Stimulated activated naive B cell treated with anti-CD40 and anti-IgM and Interleukin-4, amounts not matched to agents 10 μg/mL and 1 μg/mL and 100 μg/mL, for 72 hours (primary cell): ENCODE data around the gene CCDC81.
"Not testable (repeated sequence)": the region's sequence is repeated elsewhere in the genome, so short reads cannot be mapped to it uniquely, and the experiment has no call there.

ENCODE experiments used
- ATAC-seq, 2 donors: fragments of 150-1000 bp; cut with Tn5 transposase; replicated peaks; 2 replicates each; pipeline ENCODE4 v1.10.0; 2021; ENCODE audit warnings: moderate library complexity in 1 of 2
- DNase-seq: peaks from one replicate; pipeline ENCODE4 v3.0.0; 2021
- H3K27ac Mint-ChIP-seq: one replicate; pipeline ENCODE4 v1.8.0; 2022; ENCODE audit warnings: mild to moderate bottlenecking, mixed read lengths
- H3K27me3 Mint-ChIP-seq, 2 donors: one replicate each; pipeline ENCODE4 v1.8.0; 2022; ENCODE audit warnings: mixed read lengths in 2 of 2
- H3K36me3 Mint-ChIP-seq, 2 donors: one replicate each; pipeline ENCODE4 v1.8.0; 2022; ENCODE audit warnings: mixed read lengths in 2 of 2, mild to moderate bottlenecking in 1 of 2
- H3K4me1 Mint-ChIP-seq, 2 donors: one replicate each; pipeline ENCODE4 v1.8.0; 2022; ENCODE audit warnings: mixed read lengths in 2 of 2, mild to moderate bottlenecking in 1 of 2
- H3K4me3 Mint-ChIP-seq, 2 donors: one replicate each; pipeline ENCODE4 v1.8.0; 2022; ENCODE audit warnings: mild to moderate bottlenecking in 2 of 2, mixed read lengths in 2 of 2, moderate library complexity in 1 of 2
- H3K9me3 Mint-ChIP-seq, 2 donors: one replicate each; pipeline ENCODE4 v1.8.0; 2022; ENCODE audit warnings: mixed read lengths in 2 of 2, mild to moderate bottlenecking in 1 of 2

The CCDC81 gene

GRCh38 chr11:86403458-86403857 lies 28.8 kb downstream of the CCDC81 start:
- Mint-ChIP-seq H3K27me3 (no peaks in the 10 kb centered on the region), H3K4me1 (peaks cover 0 to 2% of the 10 kb centered on the region in 2 donors), H3K4me3 (no peak overlapping the region), H3K36me3 (peaks cover 2 to 11% of the 10 kb centered on the region in 2 donors), H3K27ac (no peak overlapping the region), H3K9me3 (no peaks in the 10 kb centered on the region)
- ATAC-seq (no peak), DNase-seq (no peak)

GRCh38 chr11:86408845-86409244 lies 34.2 kb downstream of the CCDC81 start:
- no peak overlapping the region for H3K4me3 Mint-ChIP-seq

GRCh38 chr11:86414032-86414431 lies 39.3 kb downstream of the CCDC81 start:
- no peak overlapping the region for H3K27ac Mint-ChIP-seq
- H3K9me3 Mint-ChIP-seq = no peaks in the 10 kb centered on the region
- H3K27me3 Mint-ChIP-seq = no peaks in the 10 kb centered on the region
- DNase-seq = no peak
- H3K4me3 Mint-ChIP-seq = no peak overlapping the region
- H3K4me1 Mint-ChIP-seq = peaks cover 0 to 6% of the 10 kb centered on the region in 2 donors
- peaks cover 0 to 21% of the 10 kb centered on the region in 2 donors for H3K36me3 Mint-ChIP-seq
- no peak for ATAC-seq

More at GRCh38 chr11:86408845-86409244, 34.2 kb downstream of the CCDC81 start:
- ATAC-seq (no peak), DNase-seq (no peak)
- H3K9me3 Mint-ChIP-seq = no peaks in the 10 kb centered on the region
- no peaks in the 10 kb centered on the region for H3K4me1 Mint-ChIP-seq
- no peak overlapping the region for H3K27ac Mint-ChIP-seq
- no peaks in the 10 kb centered on the region for H3K27me3 Mint-ChIP-seq
- H3K36me3 Mint-ChIP-seq = peaks cover 0 to 25% of the 10 kb centered on the region in 2 donors

- H3K36me3 Mint-ChIP-seq = peaks cover under 1 to 24% of the 10 kb centered on the region in 2 donors
- H3K27ac Mint-ChIP-seq = no peak overlapping the region
- no peak overlapping the region for H3K4me3 Mint-ChIP-seq
- peaks cover 0 to 6% of the 10 kb centered on the region in 2 donors for H3K4me1 Mint-ChIP-seq
- H3K27me3 Mint-ChIP-seq = no peaks in the 10 kb centered on the region
- no peak for ATAC-seq
- DNase-seq = no peak
- no peaks in the 10 kb centered on the region for H3K9me3 Mint-ChIP-seq
Observed at GRCh38 chr11:86415026-86415425, 40.3 kb downstream of the CCDC81 start.

- peaks cover 0 to 6% of the 10 kb centered on the region in 2 donors for H3K4me1 Mint-ChIP-seq
- no peak for DNase-seq
- H3K36me3 Mint-ChIP-seq = peaks cover 2 to 19% of the 10 kb centered on the region in 2 donors
- ATAC-seq = peak; percentile 56 to 84
- no peak overlapping the region for H3K4me3 Mint-ChIP-seq
- H3K27ac Mint-ChIP-seq = no peak overlapping the region
- H3K27me3 Mint-ChIP-seq = no peaks in the 10 kb centered on the region
- H3K9me3 Mint-ChIP-seq = no peaks in the 10 kb centered on the region
Observed at GRCh38 chr11:86416494-86416893, 41.8 kb downstream of the CCDC81 start.

- not testable (repeated sequence) for H3K9me3 Mint-ChIP-seq, H3K4me1 Mint-ChIP-seq, H3K27ac Mint-ChIP-seq, H3K4me3 Mint-ChIP-seq, DNase-seq, ATAC-seq, H3K27me3 Mint-ChIP-seq
- H3K36me3 Mint-ChIP-seq = peaks cover 2 to 18% of the 10 kb centered on the region in 2 donors
Observed at GRCh38 chr11:86416951-86417350, 42.3 kb downstream of the CCDC81 start.

- Mint-ChIP-seq H3K27me3 (no peaks in the 10 kb centered on the region), H3K9me3 (no peaks in the 10 kb centered on the region), H3K4me3 (no peak overlapping the region), H3K27ac (no peak overlapping the region), H3K36me3 (peaks cover 2 to 16% of the 10 kb centered on the region in 2 donors), H3K4me1 (peaks cover 5 to 10% of the 10 kb centered on the region in 2 donors)
- ATAC-seq = no peak
- DNase-seq = no peak
Observed at GRCh38 chr11:86418106-86418505, 43.4 kb downstream of the CCDC81 start.

GRCh38 chr11:86418513-86418912 lies 43.8 kb downstream of the CCDC81 start:
- H3K4me3 Mint-ChIP-seq = no peak overlapping the region
- H3K27ac Mint-ChIP-seq = no peak overlapping the region
- H3K27me3 Mint-ChIP-seq = no peaks in the 10 kb centered on the region
- no peak for DNase-seq
- H3K4me1 Mint-ChIP-seq = peaks cover 5 to 10% of the 10 kb centered on the region in 2 donors
- ATAC-seq = no peak
- H3K36me3 Mint-ChIP-seq = peaks cover 2 to 16% of the 10 kb centered on the region in 2 donors
- H3K9me3 Mint-ChIP-seq = no peaks in the 10 kb centered on the region

GRCh38 chr11:86418917-86419316 lies 44.2 kb downstream of the CCDC81 start:
- Mint-ChIP-seq H3K27me3 (no peaks in the 10 kb centered on the region), H3K36me3 (peaks cover 2 to 16% of the 10 kb centered on the region in 2 donors), H3K27ac (no peak overlapping the region), H3K9me3 (no peaks in the 10 kb centered on the region), H3K4me1 (peaks cover 9 to 10% of the 10 kb centered on the region in 2 donors), H3K4me3 (no peak overlapping the region)
- DNase-seq (no peak), ATAC-seq (peak in 1 of 2 donors; percentile 34)

GRCh38 chr11:86421946-86422345 lies 47.3 kb downstream of the CCDC81 start:
- H3K4me3 Mint-ChIP-seq = no peak overlapping the region
- peaks cover 0 to 5% of the 10 kb centered on the region in 2 donors for H3K9me3 Mint-ChIP-seq
- peaks cover 2 to 29% of the 10 kb centered on the region in 2 donors for H3K36me3 Mint-ChIP-seq
- no peaks in the 10 kb centered on the region for H3K27me3 Mint-ChIP-seq
- ATAC-seq (no peak), DNase-seq (no peak)
- H3K27ac Mint-ChIP-seq = peak overlapping the region; percentile 65
- H3K4me1 Mint-ChIP-seq = peaks cover 6 to 12% of the 10 kb centered on the region in 2 donors

- ATAC-seq = no peak
- Mint-ChIP-seq H3K36me3 (peaks cover 2 to 32% of the 10 kb centered on the region in 2 donors), H3K27me3 (no peaks in the 10 kb centered on the region), H3K4me1 (peaks cover 6 to 12% of the 10 kb centered on the region in 2 donors), H3K4me3 (no peak overlapping the region), H3K9me3 (peaks cover 0 to 7% of the 10 kb centered on the region in 2 donors), H3K27ac (no peak overlapping the region)
- no peak for DNase-seq
Observed at GRCh38 chr11:86422371-86422770, 47.7 kb downstream of the CCDC81 start.

- H3K27me3 Mint-ChIP-seq, H3K27ac Mint-ChIP-seq, H3K9me3 Mint-ChIP-seq, H3K4me3 Mint-ChIP-seq, DNase-seq, ATAC-seq: not testable (repeated sequence)
- peaks cover 2 to 32% of the 10 kb centered on the region in 2 donors for H3K36me3 Mint-ChIP-seq
- peaks cover 6 to 12% of the 10 kb centered on the region in 2 donors for H3K4me1 Mint-ChIP-seq
Observed at GRCh38 chr11:86423488-86423887, 48.8 kb downstream of the CCDC81 start.

- no peak for ATAC-seq
- Mint-ChIP-seq H3K27me3 (no peaks in the 10 kb centered on the region), H3K4me3 (no peak overlapping the region), H3K4me1 (peaks cover 3 to 7% of the 10 kb centered on the region in 2 donors), H3K9me3 (peaks cover 0 to 7% of the 10 kb centered on the region in 2 donors), H3K36me3 (peaks cover under 1 to 24% of the 10 kb centered on the region in 2 donors), H3K27ac (no peak overlapping the region)
- no peak for DNase-seq
Observed at GRCh38 chr11:86427441-86427840, 52.8 kb downstream of the CCDC81 start.

GRCh38 chr11:86431258-86431657 lies 56.6 kb downstream of the CCDC81 start:
- no peaks in the 10 kb centered on the region for H3K27me3 Mint-ChIP-seq
- no peak overlapping the region for H3K27ac Mint-ChIP-seq
- DNase-seq (no peak), ATAC-seq (peak in 1 of 2 donors; percentile 52)
- peaks cover 4 to 21% of the 10 kb centered on the region in 2 donors for H3K36me3 Mint-ChIP-seq
- H3K9me3 Mint-ChIP-seq = peaks cover 0 to 6% of the 10 kb centered on the region in 2 donors
- no peaks in the 10 kb centered on the region for H3K4me1 Mint-ChIP-seq
- H3K4me3 Mint-ChIP-seq = peak overlapping the region in 1 of 2 donors; percentile 79

- H3K36me3 Mint-ChIP-seq = peaks cover 4 to 13% of the 10 kb centered on the region in 2 donors
- not testable (repeated sequence) for H3K4me3 Mint-ChIP-seq, H3K4me1 Mint-ChIP-seq, H3K9me3 Mint-ChIP-seq, ATAC-seq, H3K27me3 Mint-ChIP-seq, DNase-seq, H3K27ac Mint-ChIP-seq
Observed at GRCh38 chr11:86433361-86434095, 58.8 kb downstream of the CCDC81 start.
